ENCODE results near the gene ARMC10.

GRCh38 chr7:103063895-103064294 lies 11.0 kb upstream of the ARMC10 start:
- TF ChIP-seq POLR2A (IDR thresholded peaks at IDR 0.05): no peak
- TF ChIP-seq CTCF (IDR thresholded peaks at IDR 0.05): no peak
- TF ChIP-seq POLR2AphosphoS5 (IDR thresholded peaks at IDR 0.05): no peak
